ENCODE measurements around the gene BAIAP2. TPM values are rescaled to one million over a fixed set of nuclear protein-coding genes. Genes with fewer than 3 reads are reported as not detected.

BAIAP2 gene
- total RNA-seq, 1 donor from 2014 or later = 119 TPM

- DNase-seq (peak; percentile 46), ATAC-seq (no peak)
- Histone ChIP-seq H3K36me3 (peaks cover 13% of the 10 kb centered on the region), H3K27ac (peak overlapping the region; percentile 79), H3K27me3 (ENCODE audit: low read depth) (no peaks in the 10 kb centered on the region), H3K4me3 (peak overlapping the region; percentile 87), H3K9me3 (no peaks in the 10 kb centered on the region), H3K4me1 (peaks cover 41% of the 10 kb centered on the region)
- intact Hi-C loops (cut with DNase I) = no loop called here
- TF ChIP-seq CTCF (IDR thresholded peaks at IDR 0.05) = no peak
These were observed 43.9 kb upstream of the BAIAP2 start for GRCh38 chr17:80990921-80991644.

DNA sequence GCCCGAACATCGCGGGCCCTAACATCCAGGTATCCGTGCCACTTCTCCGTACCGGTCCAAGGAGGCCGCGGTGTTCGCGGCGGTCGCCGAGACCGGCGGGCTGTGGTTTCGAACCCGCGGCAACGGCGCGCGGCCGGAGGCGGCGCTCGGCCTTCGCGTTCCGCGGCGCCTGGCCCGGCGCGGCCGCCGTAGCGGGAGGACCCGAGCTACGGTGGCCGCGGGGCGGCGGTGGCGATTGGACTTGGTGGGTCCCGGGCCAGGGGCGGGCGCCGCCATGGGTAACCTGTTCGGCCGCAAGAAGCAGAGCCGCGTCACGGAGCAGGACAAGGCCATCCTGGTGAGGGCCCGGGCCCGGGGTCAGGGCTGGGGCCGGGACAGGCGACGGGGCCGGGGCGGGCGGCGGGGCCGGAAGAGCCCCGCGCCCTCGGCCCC lies 43.3 kb upstream of the BAIAP2 start, which contains the start of gene CHMP6:
Gene CHMP6, plus strand, starts transcription at position 197 of the 432 bp plus-strand sequence. Its CDS starts 78 bp downstream, at position 275.
- TF ChIP-seq CTCF (IDR thresholded peaks at IDR 0.05) = peak; percentile 16
- intact Hi-C loops (cut with DNase I) = no loop called here
- Histone ChIP-seq H3K36me3 (peaks cover 19% of the 10 kb centered on the region), H3K4me3 (peak within 1 kb of the TSS; percentile 87), H3K27me3 (ENCODE audit: low read depth) (no peaks in the 10 kb centered on the region), H3K4me1 (peaks cover 41% of the 10 kb centered on the region), H3K9me3 (no peaks in the 10 kb centered on the region), H3K27ac (peak within 1 kb of the TSS; percentile 79)
- ATAC-seq = peak; percentile 71 to 76
- DNase-seq = peak; percentile 89

- DNase-seq (peak; percentile 47), ATAC-seq (peak; percentile 2 to 20)
- peaks cover 25% of the 10 kb centered on the region for H3K36me3 ChIP-seq
- intact Hi-C loops (cut with DNase I) = no loop called here
- peaks cover 34% of the 10 kb centered on the region for H3K4me1 ChIP-seq
- H3K27ac ChIP-seq = peak overlapping the region; percentile 79
- H3K9me3 ChIP-seq = no peaks in the 10 kb centered on the region
- no peak for TF ChIP-seq CTCF (IDR thresholded peaks at IDR 0.05)
- H3K4me3 ChIP-seq = peak overlapping the region; percentile 87
- H3K27me3 ChIP-seq (ENCODE audit: low read depth) = no peaks in the 10 kb centered on the region
These were observed 42.6 kb upstream of the BAIAP2 start for GRCh38 chr17:80992077-80992947.

GRCh38 chr17:80992948-80993624 lies 41.9 kb upstream of the BAIAP2 start:
- intact Hi-C loops (cut with DNase I) = no loop called here
- ATAC-seq = peak in 1 of 2 donors; percentile 48

More at GRCh38 chr17:80992948-80993624, 41.9 kb upstream of the BAIAP2 start:
- Histone ChIP-seq H3K36me3 (peaks cover 33% of the 10 kb centered on the region), H3K27ac (no peak overlapping the region), H3K4me3 (peak overlapping the region; percentile 87), H3K4me1 (peaks cover 34% of the 10 kb centered on the region), H3K9me3 (no peaks in the 10 kb centered on the region), H3K27me3 (ENCODE audit: low read depth) (no peaks in the 10 kb centered on the region)
- peak; percentile 52 for DNase-seq
- no peak for TF ChIP-seq CTCF (IDR thresholded peaks at IDR 0.05)

Measured in lower lobe of right lung (tissue), 2 donors.